ENCODE measurements around the gene ENTREP1.
"Not testable (repeated sequence)": the region's sequence is repeated elsewhere in the genome, so short reads cannot be mapped to it uniquely, and the experiment has no call there.

Gene ENTREP1

DNA sequence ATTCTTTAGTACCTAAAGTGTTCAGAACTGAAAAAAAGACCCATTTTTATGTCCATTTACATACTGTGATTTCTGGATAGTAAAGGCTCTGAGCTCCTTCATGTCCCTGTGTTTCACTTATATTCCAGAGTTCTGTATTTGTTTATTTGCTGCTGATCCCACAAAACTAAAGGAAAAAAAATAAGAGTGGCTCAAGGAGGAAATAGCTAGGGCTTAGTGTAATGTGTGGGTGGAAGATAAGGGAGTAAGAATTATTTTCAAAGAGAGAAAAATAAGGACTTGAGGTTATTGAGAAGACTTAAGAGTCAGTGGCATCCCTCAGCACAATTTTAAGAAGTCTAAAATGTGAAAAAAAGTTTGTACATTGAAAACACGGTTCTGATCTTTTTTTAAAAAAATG, 46.0 kb downstream of the ENTREP1 start:
- no peak for DNase-seq (ENCODE audit: low read depth in 2 of 2)

DNA sequence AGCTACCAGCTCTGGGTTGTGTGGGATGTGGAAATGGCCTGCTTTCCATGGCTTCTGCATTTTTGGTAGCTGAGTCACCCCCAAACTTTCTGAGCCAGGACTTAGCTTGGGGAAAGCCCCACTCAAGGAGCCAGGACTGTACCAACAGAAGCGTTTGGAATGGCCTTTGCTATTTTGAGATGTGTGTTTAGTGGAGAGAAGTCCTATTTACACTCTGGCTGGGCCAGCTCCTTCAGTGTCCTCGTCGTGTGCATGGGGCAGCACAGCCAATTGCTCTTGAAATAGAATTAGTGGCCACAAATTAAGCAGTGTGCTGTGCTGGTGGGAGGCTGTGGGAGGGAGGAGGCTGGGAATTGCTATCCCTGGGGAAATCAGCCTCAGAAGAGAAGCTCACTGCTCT, 51.6 kb downstream of the ENTREP1 start:
- peak; percentile 81 to 86 for DNase-seq (ENCODE audit: low read depth in 2 of 2)

DNA sequence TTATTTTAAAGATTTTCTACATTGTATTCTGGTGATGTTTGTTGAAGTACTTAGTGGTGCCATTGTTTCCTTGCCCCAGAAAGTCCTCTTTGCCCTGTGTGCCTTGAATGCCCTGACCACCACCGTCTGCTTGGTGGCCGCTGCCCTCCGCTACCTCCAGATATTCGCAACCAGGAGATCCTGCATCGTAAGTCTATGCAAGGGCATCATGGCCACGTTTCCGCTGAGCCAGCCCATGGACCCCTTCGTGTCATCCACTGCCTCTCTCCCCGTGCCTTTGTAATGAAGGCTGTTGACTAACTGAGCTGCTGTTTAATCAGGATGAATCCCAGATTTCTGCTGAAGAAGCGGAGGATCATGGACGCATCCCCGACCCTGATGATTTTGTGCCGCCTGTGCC, 52.3 kb downstream of the ENTREP1 start:
- no peak for DNase-seq (ENCODE audit: low read depth in 2 of 2)

DNA sequence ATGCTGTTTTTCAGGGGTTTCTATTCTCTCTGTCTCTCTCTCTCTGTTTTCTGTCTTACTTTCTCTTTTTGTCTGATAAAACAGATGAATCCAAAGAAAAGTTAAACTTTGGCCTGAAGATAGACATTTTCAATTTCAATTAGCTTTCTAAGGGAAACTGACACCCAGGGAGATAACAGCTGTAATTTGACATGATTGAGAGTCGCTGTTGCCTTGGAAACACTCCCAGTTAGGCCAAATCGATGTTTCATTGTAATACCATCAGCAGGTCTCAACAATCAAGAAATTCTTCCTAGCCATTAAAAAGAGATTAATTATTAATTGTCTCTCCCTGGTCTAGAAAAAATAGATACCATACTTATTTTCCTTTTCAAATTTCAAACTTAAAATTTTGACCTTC, 53.0 kb downstream of the ENTREP1 start:
- DNase-seq (ENCODE audit: low read depth in 2 of 2): no peak

DNA sequence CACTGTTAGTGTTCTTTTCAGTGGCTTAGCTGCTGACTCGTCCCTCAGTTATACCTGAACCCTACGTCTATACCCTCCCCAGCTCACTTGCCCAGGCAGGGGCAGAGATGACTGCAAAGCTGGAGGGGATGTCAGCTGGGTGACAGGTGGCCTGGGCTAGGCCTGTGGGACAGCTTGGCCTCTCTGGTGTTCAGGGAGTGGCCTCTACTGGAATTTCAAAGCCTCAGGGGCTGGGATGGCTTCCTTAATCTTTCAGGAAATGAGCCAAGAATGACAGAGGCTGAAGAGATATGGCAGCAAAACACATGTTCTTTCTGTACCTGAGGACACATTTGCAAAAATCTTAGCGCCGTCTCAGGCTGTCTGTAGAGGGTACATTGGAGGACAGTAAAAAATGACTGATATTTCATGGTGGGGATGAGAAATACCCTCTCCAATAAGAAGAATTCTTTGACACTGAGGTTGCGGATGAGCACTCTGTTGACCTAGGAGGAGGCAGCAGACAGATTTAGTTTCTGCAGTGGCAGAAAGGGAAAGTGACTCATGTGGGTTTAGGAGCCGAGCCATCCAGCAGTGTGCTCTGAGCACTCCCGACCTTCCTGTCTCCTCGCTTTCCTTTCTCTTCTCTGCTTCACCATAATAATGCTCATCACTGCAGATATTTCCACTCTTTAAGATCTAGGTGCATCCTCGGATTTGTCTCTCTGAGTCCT, 54.4 kb downstream of the ENTREP1 start:
- DNase-seq (ENCODE audit: low read depth in 2 of 2): peak in 1 of 2 experiments; percentile 10

DNA sequence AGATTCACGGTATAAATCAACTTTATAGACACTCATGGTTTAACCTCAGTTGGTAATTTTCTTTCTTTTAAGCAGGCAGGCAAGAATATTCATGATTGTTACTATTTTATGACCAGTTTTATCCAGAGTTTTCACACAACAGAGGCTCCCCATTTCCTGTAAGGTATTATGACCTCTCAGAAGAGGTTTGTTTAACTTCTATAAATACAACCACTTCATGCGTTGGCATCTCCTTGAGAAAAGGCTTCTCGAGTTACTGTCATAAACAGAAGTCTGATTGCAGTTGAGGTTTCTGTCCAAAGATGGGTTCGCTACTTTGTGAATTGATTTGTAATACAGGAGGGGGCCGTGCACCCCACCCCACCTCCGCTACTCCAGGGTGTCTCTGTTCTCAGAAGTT, 55.3 kb downstream of the ENTREP1 start:
- no peak for DNase-seq (ENCODE audit: low read depth in 2 of 2)

DNA sequence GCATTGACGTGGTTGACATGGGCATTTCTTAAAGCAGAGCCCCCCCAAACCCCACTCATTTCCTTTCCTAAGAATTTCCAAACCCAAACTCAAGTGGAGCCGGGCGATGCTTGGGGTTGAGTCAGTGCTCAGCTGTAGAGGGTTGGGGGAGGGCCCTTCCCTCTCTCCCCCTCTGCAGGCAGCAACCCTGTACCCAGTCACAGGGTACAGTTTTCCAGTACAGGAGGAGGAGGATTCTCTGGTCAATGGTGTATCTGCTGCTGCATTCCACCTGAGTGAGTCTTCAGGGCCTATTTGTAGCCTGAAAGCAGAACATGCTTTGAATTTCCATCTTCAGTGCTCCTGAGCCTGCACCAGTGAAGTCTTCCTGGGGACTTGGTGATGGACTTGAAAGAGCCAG, 55.8 kb downstream of the ENTREP1 start:
- no peak for DNase-seq (ENCODE audit: low read depth in 2 of 2)

DNA sequence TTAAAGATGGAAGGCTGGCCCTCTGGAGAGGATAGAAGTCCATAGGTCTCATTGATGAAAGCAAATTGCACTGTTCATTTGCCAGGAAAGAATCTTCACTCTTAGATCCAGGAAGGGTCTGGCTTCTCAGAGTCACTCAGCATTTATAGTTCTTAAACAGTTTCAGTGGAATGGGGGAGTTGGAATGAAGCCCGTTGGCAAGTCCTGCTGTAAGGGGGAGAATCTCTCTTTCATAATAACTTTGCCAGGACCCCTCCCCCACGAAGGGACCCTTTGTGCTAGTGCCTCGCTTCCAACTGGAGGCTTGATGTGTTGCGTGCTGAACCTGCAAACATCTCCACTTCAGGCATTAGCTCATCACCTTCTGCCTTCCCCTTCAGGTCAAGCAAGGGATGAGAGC, 57.1 kb downstream of the ENTREP1 start:
- no peak for DNase-seq (ENCODE audit: low read depth in 2 of 2)

DNA sequence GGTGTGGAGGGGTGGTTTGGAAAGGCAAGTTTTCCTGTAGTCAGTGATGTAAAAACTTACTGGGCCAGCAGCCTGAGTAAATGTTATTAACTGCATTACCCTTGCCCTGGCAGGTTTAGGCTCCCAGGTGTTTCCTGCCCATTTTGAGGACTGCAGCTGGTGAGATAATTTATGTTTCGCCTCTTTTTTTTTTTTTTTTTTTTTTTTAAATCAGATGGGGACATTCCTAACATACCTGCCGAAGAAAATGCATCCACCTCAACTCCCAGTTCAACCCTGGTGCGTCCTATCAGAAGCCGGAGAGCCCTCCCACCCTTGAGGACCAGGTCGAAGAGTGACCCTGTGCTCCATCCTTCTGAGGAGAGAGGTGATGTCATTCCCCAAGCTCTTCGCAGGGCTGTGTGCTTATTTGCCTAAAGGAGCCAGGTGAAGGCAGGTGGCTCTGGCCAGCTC, 60.6 kb downstream of the ENTREP1 start:
- DNase-seq (ENCODE audit: low read depth in 2 of 2): no peak

DNA sequence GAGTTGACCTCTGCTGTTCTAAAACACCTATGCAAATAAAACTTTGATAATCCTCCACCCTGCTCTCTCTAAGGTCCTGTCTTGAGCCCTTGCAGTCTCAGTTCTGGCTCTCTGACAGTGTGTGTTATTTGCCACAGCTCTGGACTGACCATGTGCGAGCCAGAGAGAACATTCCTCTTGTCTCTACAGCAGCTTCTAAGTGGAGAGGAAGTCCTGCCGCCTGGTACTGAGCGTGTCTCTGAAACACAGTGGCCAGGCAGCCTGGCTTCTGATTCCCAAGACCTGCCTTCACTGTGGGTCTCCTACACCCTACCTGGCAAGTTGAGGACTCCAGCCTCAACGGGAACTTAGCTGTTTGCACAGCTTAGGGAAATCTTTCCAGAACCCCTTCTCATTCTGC, 61.6 kb downstream of the ENTREP1 start:
- DNase-seq (ENCODE audit: low read depth in 2 of 2): no peak

DNA sequence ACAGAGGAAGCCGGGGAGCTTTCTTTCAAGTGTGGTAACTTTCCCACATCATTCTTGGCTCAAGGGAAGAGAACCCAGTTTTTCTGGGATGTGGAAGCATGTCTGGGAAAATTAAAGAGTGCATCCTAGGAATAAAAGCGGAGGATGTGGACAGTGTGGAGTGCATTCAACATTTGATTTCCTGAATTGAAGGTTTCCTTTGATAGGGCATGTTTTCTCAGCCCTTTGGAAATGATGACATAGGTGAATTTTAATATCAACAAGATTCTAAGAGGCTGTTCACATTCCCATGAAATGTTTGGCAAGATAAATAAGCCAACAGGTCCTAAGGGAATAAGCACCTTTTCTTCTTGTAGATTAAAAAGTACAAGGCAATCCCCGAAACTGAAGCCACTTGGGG, 63.6 kb downstream of the ENTREP1 start:
- no peak for DNase-seq (ENCODE audit: low read depth in 2 of 2)

DNA sequence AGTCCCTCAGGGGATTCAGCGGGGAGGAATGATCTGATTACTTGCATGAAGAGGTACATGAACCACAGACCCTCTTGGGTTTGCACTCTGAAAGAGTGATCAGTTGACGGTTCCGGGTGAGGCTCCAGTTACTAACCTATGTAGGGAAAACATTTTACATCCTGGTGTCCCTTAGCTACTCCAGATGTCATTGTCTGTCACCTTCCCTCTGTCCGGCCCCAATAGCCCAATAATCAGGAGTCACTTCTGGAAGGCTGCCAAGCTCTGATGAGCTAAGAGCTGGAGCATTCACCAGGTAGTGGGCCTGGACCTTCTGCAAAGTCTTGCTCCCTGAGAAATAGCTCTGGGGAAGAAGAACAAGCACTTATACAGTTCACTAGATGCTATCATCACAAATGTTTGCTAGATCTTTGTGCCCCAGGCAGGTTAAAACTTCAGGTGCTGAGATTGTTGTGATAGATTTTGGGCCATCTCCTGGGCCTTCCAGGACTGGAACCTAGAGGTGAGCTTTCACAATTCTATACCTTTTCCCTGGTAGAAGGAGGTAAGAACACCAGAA, 64.5 kb downstream of the ENTREP1 start:
- no peak for DNase-seq (ENCODE audit: low read depth in 2 of 2)

DNA sequence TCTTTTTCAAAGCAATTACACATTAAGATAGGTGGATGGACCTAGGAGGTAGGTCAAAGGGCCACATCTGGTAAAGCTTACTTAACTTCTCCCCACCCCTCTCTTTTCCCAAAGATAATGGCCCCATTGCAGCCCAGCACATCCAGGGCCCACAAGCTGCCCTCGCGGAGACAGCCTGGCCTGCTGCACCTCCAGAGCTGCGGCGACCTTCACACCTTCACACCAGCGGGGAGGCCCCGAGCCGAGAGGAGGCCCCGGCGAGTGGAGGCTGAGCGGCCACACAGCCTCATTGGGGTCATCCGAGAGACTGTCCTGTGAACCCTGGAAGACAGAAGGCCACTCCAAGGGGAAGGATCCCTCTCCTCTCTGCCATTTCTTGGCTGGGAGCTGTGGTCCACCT, 66.5 kb downstream of the ENTREP1 start:
- no peak for DNase-seq (ENCODE audit: low read depth in 2 of 2)

DNA sequence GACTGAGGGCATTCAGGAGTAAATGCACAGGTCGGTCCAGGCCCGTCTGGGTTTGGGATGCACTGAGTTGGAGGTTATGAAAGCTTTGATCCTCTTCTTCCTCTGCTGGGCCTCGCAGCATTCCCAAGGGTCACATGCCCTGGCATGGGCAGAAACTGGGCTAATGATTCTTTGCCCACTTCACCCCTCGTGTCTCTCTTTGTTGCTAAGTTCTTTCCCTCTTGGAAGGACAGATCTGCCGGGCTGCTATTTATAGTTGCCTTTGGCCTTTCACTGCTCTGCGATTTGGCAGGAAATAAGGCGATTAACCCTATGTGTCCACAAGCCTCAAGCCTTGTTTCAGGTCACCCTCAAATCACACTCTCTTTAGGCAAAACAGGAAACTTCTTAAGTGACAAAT, 66.9 kb downstream of the ENTREP1 start:
- DNase-seq (ENCODE audit: low read depth in 2 of 2): no peak

DNA sequence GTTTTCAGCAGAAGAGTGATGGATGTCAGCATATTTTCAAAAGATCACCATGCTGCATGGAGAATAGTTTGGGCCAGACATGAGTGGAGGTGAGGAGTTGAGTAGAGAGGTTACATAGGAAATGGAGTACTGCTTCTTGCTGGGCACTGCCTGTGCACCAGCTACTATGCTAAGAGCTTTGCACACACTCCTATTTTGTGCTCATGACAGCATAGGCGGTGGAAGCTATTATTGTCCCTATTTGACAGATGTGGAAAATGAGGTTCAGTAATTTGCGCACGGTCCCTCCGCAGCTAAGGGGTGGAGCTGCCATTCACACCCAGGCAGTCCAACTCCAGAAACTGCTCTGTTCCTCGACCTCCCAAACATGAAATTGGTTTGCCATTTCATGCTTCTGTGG, 67.8 kb downstream of the ENTREP1 start:
- DNase-seq (ENCODE audit: low read depth in 2 of 2): no peak

DNA sequence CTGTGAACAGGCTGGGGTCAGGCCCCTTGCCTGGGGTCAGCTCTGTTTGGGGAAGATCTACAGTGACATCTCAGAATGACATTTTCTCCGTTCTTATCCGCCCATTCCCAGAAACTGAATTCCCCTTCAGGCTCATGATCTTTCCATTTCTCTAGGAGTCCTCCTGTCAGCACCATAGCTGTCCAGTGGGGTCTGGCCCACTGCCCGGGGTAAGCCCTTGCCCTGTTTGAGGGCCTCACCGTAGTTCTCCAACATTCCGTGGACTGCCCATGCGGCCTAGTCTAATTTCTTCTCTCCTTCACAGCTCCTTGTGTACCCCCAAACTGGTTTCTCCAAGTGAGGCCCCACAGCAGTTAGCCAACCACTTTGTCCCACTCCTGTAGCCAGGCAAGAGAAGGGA, 68.4 kb downstream of the ENTREP1 start:
- no peak for DNase-seq (ENCODE audit: low read depth in 2 of 2)

DNA sequence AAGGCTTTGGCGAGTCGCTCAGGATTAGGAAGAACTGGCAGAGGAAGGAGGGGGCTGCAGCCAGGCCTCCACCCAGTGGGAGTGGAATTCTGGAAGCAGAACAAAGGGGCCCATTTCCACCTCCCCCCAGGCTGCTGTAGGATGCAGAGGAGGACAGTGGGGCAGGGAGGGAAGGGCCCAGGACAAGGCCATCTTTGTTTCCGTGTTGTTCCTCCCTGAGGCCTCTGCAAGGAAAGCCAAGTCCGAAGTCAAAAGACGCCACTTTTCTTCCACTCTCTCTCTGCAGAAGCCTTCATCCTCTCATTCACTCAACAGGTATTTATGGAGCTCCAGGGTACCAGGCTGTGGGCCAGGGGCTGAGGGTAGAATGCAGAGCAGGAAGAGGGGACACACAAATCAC, 70.7 kb downstream of the ENTREP1 start:
- no peak for DNase-seq (ENCODE audit: low read depth in 2 of 2)

DNA sequence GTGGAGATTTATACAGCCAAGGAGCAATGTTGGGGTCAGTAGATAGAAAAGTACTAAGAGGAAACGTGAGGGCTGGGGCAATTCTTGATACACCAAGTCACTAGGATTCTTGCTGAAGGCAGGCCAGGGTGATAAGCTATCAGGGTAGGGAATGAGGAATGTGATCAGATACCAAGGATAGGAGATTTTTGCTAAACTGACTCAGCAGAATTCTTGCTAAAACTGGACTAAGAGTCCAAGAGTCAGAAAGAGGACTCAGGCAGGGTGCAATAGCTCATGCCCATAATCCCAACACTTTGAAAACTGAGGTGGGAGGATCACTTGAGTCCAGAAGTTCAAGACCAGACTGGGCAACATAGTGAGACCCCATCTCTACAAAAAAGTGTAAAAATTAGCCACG, 71.7 kb downstream of the ENTREP1 start:
- no peak for DNase-seq (ENCODE audit: low read depth in 2 of 2)

DNA sequence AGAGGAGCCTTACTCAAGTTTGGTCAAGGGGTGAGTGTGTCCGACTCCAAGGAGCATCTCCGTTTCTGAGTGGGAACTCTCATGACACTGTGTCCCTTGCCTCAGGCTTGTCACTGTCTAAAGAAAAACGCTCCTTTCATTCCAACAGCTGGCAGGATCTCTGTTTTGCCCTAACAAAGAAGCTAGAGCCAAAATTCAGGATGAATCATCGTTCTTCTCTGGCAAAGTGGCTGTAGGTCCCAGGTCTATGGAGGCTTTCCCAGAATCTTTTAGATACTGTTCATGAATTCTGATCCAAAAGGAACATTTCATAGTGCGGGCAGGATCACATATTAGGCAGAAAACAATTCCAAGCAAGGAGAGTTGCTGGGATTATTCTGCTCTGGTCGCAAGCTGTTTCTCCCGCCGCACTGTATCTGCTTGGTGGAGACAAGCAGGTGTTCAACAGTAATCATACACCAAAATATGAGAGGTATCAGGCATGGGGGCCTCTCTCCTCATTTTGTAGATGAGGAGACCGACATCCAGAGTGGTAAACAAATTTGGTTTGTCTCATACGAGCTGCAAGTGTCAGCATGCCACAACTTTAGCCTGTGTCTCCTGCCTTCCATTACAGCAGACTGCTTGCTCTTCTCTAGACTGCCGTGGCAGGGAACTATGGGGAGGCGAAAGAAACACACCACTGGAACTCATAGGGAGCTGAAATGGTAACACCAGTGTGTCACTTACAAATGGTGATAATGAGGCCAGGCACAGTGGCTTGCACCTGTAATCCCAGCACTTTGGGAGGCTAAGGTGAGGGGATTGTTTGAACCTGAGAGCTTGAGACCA, 72.6 kb downstream of the ENTREP1 start:
- DNase-seq (ENCODE audit: low read depth in 2 of 2): no peak

DNA sequence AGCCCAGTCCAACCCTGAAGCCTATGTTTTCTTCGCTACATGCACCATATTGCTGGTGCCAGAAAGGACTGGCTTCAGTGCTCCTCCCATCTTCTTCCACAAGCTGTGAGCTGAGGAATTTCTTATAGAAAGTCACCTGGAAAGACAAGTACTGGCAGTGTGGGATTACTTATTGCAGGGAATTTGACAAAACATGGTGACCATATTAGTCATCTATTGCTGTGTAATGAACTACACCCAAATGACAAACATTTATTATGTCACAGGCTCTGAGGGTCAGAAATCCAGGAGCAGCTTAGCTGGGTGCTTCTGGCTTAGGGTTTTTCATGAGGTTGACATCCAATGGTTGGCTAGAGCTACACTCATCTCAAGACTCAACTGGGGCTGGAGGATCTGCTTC, 75.5 kb downstream of the ENTREP1 start:
- no peak for DNase-seq (ENCODE audit: low read depth in 2 of 2)

DNA sequence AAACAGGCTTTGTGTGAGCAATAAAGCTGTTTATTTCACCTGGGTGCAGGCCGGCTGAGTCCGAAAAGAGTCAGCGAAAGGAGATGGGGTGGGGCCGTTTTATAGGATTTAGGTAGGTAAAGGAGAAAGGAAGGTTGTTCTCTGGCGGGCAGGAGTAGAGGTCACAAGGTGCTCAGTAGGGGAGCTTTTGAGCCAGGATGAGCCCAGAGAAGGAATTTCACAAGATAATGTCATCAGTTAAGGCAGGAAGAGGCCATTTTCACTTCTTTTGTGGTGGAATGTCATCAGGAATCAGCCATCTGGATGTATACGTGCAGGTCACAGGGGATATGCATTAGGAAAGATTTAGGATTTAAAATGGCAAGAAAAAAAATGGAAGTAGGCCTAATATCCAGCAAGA, 84.9 kb downstream of the ENTREP1 start:
- not testable (repeated sequence) for DNase-seq (ENCODE audit: low read depth in 2 of 2)

DNA sequence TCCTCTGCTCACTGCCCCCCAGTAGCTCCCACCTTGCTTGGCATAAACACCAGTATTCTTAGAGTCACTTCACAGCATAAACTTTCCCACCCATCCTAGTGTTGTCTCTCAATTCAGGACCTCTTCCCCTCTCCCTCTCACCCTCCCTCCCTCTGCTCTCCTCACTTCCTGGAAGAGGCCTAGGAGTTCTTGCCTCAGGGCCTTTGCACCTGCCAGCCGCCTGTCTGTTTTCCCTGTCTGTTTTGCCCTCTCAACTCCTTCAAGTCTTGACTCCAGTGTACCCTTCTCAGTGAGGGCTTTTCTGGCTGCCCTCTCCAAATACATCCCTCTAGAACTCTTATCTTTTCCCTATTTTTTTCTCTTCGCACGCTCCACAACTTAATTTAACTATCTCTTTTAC, 86.2 kb downstream of the ENTREP1 start:
- DNase-seq (ENCODE audit: low read depth in 2 of 2): no peak
